ENCODE measurements around the gene MYL3.

Gene MYL3

GRCh38 chr3:46889381-46890110, 26.3 kb upstream of the MYL3 start:
- no peak for TF ChIP-seq CTCF (IDR thresholded peaks at IDR 0.05; ENCODE audit: low read depth, low read length)
- H3K4me3 ChIP-seq (ENCODE audit: low read depth, low read length), result no peak overlapping the region

GRCh38 chr3:46888705-46889104, 25.5 kb upstream of the MYL3 start:
- no peak overlapping the region for H3K4me3 ChIP-seq (ENCODE audit: low read depth, low read length)
- no peak for TF ChIP-seq CTCF (IDR thresholded peaks at IDR 0.05; ENCODE audit: low read depth, low read length)

- H3K4me3 ChIP-seq (ENCODE audit: low read depth, low read length), result no peak overlapping the region
- TF ChIP-seq CTCF (IDR thresholded peaks at IDR 0.05; ENCODE audit: low read depth, low read length), result no peak
Observed at GRCh38 chr3:46887980-46888494, 24.8 kb upstream of the MYL3 start.

GRCh38 chr3:46885612-46886011, 22.4 kb upstream of the MYL3 start:
- no peak for TF ChIP-seq CTCF (IDR thresholded peaks at IDR 0.05; ENCODE audit: low read depth, low read length)

GRCh38 chr3:46884929-46885328, 21.7 kb upstream of the MYL3 start:
- TF ChIP-seq CTCF (IDR thresholded peaks at IDR 0.05; ENCODE audit: low read depth, low read length), result no peak

More at GRCh38 chr3:46885612-46886011, 22.4 kb upstream of the MYL3 start:
- H3K4me3 ChIP-seq (ENCODE audit: low read depth, low read length), result no peak overlapping the region

GRCh38 chr3:46884427-46884826, 21.2 kb upstream of the MYL3 start:
- H3K4me3 ChIP-seq (ENCODE audit: low read depth, low read length), result no peak overlapping the region
- TF ChIP-seq CTCF (IDR thresholded peaks at IDR 0.05; ENCODE audit: low read depth, low read length), result no peak

More at GRCh38 chr3:46884929-46885328, 21.7 kb upstream of the MYL3 start:
- H3K4me3 ChIP-seq (ENCODE audit: low read depth, low read length), result no peak overlapping the region

- no peak for TF ChIP-seq CTCF (IDR thresholded peaks at IDR 0.05; ENCODE audit: low read depth, low read length)
- H3K4me3 ChIP-seq (ENCODE audit: low read depth, low read length), result no peak overlapping the region
Observed at GRCh38 chr3:46883830-46884185, 20.6 kb upstream of the MYL3 start.
